KMS-11 (cell line): ENCODE measurements around the gene FOCAD.

Source experiments
- H2AFZ ChIP-seq: fragments of 200-600 bp; sonication (generic); 2 replicates; pipeline ENCODE4 v1.6.1; 2016; ENCODE audit warnings: antibody characterized with exemption, mixed run types, low read depth
- H3K27ac ChIP-seq: fragments of 200-600 bp; sonication (generic); 2 replicates; pipeline ENCODE4 v1.6.1; 2016; ENCODE audit warnings: mild to moderate bottlenecking, mixed run types
- H3K27me3 ChIP-seq: fragments of 200-600 bp; sonication (generic); 2 replicates; pipeline ENCODE4 v1.6.1; 2017; ENCODE audit warnings: mild to moderate bottlenecking, low read depth, mixed run types, moderate library complexity; ENCODE audit not compliant: insufficient read depth
- H3K36me3 ChIP-seq: fragments of 200-600 bp; sonication (generic); 2 replicates; pipeline ENCODE4 v1.6.1; 2017; ENCODE audit warnings: mild to moderate bottlenecking, mixed run types; ENCODE audit not compliant: insufficient read depth
- H3K4me1 ChIP-seq: fragments of 200-600 bp; sonication (generic); 2 replicates; pipeline ENCODE4 v1.6.1; 2016; ENCODE audit warnings: mild to moderate bottlenecking, low read depth, mixed run types; ENCODE audit not compliant: poor library complexity, severe bottlenecking
- H3K4me2 ChIP-seq: fragments of 200-600 bp; sonication (generic); 2 replicates; pipeline ENCODE4 v1.7.0; 2016; ENCODE audit warnings: mild to moderate bottlenecking, mixed run types
- H3K4me3 ChIP-seq: fragments of 200-600 bp; sonication (generic); IDR thresholded peaks from 2 replicates; pipeline ENCODE4 v1.6.1; 2017; ENCODE audit warnings: low read depth, low read length, mixed read lengths; ENCODE audit not compliant: insufficient read depth
- H3K79me2 ChIP-seq: fragments of 200-600 bp; sonication (generic); 2 replicates; pipeline ENCODE4 v1.6.1; 2016; ENCODE audit warnings: low read depth, mixed run types; ENCODE audit not compliant: insufficient read depth
- H3K9ac ChIP-seq: fragments of 200-600 bp; sonication (generic); 2 replicates; pipeline ENCODE4 v1.6.1; 2016; ENCODE audit warnings: mild to moderate bottlenecking, mixed run types
- H4K20me1 ChIP-seq: fragments of 200-600 bp; sonication (generic); 2 replicates; pipeline ENCODE4 v1.6.1; 2016; ENCODE audit warnings: mild to moderate bottlenecking, mixed run types; ENCODE audit not compliant: insufficient read depth
- CTCF ChIP-seq: fragments of 200-600 bp; sonication (generic); conservative IDR thresholded peaks from 2 replicates; pipeline ENCODE4 v1.6.1; 2017; ENCODE audit warnings: low read depth, mild to moderate bottlenecking, antibody characterized with exemption, low read length, moderate library complexity, mixed read lengths

Gene FOCAD

GRCh38 chr9:20726144-20726543, 42.1 kb downstream of the FOCAD start:
- Histone ChIP-seq H3K79me2 (no peaks in the 10 kb centered on the region), H3K27ac (no peak overlapping the region), H3K4me1 (no peaks in the 10 kb centered on the region), H2AFZ (no peak overlapping the region), H4K20me1 (no peaks in the 10 kb centered on the region), H3K36me3 (no peaks in the 10 kb centered on the region), H3K9ac (no peak overlapping the region), H3K27me3 (no peaks in the 10 kb centered on the region), H3K4me3 (no peak overlapping the region), H3K4me2 (no peak overlapping the region)
- TF ChIP-seq CTCF: no peak

GRCh38 chr9:20728493-20729220, 44.6 kb downstream of the FOCAD start:
- no peak overlapping the region for H3K9ac ChIP-seq
- no peaks in the 10 kb centered on the region for H3K79me2 ChIP-seq
- no peak overlapping the region for H3K4me3 ChIP-seq
- no peaks in the 10 kb centered on the region for H3K4me1 ChIP-seq
- no peaks in the 10 kb centered on the region for H3K36me3 ChIP-seq
- no peak overlapping the region for H3K27ac ChIP-seq
- H3K27me3 ChIP-seq: no peaks in the 10 kb centered on the region
- no peak overlapping the region for H2AFZ ChIP-seq
- no peak for TF ChIP-seq CTCF
- H4K20me1 ChIP-seq: no peaks in the 10 kb centered on the region
- H3K4me2 ChIP-seq: no peak overlapping the region

GRCh38 chr9:20729523-20729922, 45.5 kb downstream of the FOCAD start:
- Histone ChIP-seq H3K36me3 (no peaks in the 10 kb centered on the region), H3K4me2 (no peak overlapping the region), H3K4me3 (no peak overlapping the region), H3K9ac (no peak overlapping the region), H4K20me1 (no peaks in the 10 kb centered on the region), H2AFZ (no peak overlapping the region), H3K4me1 (no peaks in the 10 kb centered on the region), H3K79me2 (no peaks in the 10 kb centered on the region), H3K27ac (no peak overlapping the region), H3K27me3 (no peaks in the 10 kb centered on the region)
- TF ChIP-seq CTCF: no peak

GRCh38 chr9:20732118-20732517, 48.1 kb downstream of the FOCAD start:
- Histone ChIP-seq H3K9ac (no peak overlapping the region), H3K27me3 (no peaks in the 10 kb centered on the region), H4K20me1 (no peaks in the 10 kb centered on the region), H3K4me3 (no peak overlapping the region), H3K79me2 (no peaks in the 10 kb centered on the region; the same call in 1 of the 2 replicates), H2AFZ (no peak overlapping the region), H3K4me1 (no peaks in the 10 kb centered on the region), H3K36me3 (no peaks in the 10 kb centered on the region), H3K27ac (no peak overlapping the region), H3K4me2 (no peak overlapping the region)
- TF ChIP-seq CTCF: no peak
